Measurements from ENCODE around the gene PRR5. TPM values are rescaled to one million over a fixed set of nuclear protein-coding genes. Genes with fewer than 3 reads are reported as not detected.

Gene PRR5
- total and polyA plus RNA-seq, 2 donors (not counting 1 experiment from before 2014, with no cell fraction given): 2.4 to 8.6 TPM

- TF ChIP-seq EZH2 (IDR thresholded peaks at IDR 0.05; ENCODE audit: low read length, missing control alignments): no peak
- no peak for TF ChIP-seq CTCF (conservative IDR thresholded peaks at IDR 0.05 in 1 of 2, IDR thresholded peaks at IDR 0.05 in 1 of 2; ENCODE audit: low read depth in 1 of 2, low read length in 2 of 2)
- Histone ChIP-seq H3K9me3 (ENCODE audit: control insufficient read depth, insufficient read depth, low read depth, low read length) (no peaks in the 10 kb centered on the region), H3K79me2 (ENCODE audit: control insufficient read depth, insufficient read depth, low read length) (no peaks in the 10 kb centered on the region), H4K20me1 (ENCODE audit: control insufficient read depth, extremely low read depth, insufficient read depth, low read length) (no peaks in the 10 kb centered on the region), H3K4me2 (ENCODE audit: extremely low read depth, insufficient read depth, low read length) (no peak overlapping the region), H3K27me3 (ENCODE audit: control insufficient read depth, insufficient read depth, low read length) (no peaks in the 10 kb centered on the region), H3K36me3 (ENCODE audit: control insufficient read depth, insufficient read depth, low read length) (no peaks in the 10 kb centered on the region), H3K27ac (ENCODE audit: insufficient read depth, low read length) (no peak overlapping the region), H2AFZ (ENCODE audit: low read length) (no peak overlapping the region), H3K4me1 (ENCODE audit: control insufficient read depth, extremely low read depth, insufficient read depth, low read length) (no peaks in the 10 kb centered on the region), H3K9ac (ENCODE audit: insufficient read depth, low read length) (no peak overlapping the region), H3K4me3 (replicated peaks in 1 of 4; ENCODE audit: control extremely low read depth in 1 of 4, insufficient read depth in 1 of 4, low read depth in 3 of 4, low read length in 4 of 4) (no peak overlapping the region)
- no peak for DNase-seq (ENCODE audit: low read depth in 2 of 2)
These were observed 9.9 kb downstream of the PRR5 start for GRCh38 chr22:44711690-44712555.

DNA sequence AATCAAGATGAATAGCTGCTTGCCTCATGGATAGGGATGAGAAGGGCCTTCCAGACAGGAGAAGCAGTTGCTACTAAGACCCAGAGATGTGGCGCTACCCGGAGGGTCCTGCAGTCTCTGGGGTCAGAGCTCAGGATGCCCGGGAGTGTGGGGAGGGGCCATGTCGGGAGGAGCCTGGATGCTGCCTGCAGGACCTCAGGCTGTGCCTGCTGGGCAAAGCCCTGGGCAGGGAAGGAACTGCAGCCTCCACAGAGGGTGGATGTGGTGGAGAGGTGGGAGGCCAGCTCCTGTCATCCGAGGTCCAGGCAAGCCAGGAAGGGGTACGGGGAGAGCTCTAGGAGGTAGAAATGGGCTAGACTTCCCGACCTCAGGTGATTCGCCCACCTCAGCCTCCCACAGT lies 11.0 kb downstream of the PRR5 start:
- H3K36me3 ChIP-seq (ENCODE audit: control insufficient read depth, insufficient read depth, low read length): no peaks in the 10 kb centered on the region
- TF ChIP-seq CTCF (conservative IDR thresholded peaks at IDR 0.05 in 1 of 2, IDR thresholded peaks at IDR 0.05 in 1 of 2; ENCODE audit: low read depth in 1 of 2, low read length in 2 of 2): no peak
- no peak for TF ChIP-seq EZH2 (IDR thresholded peaks at IDR 0.05; ENCODE audit: low read length, missing control alignments)
- no peak overlapping the region for H3K27ac ChIP-seq (ENCODE audit: insufficient read depth, low read length)
- no peak overlapping the region for H3K4me2 ChIP-seq (ENCODE audit: extremely low read depth, insufficient read depth, low read length)
- H3K4me1 ChIP-seq (ENCODE audit: control insufficient read depth, extremely low read depth, insufficient read depth, low read length): no peaks in the 10 kb centered on the region
- no peaks in the 10 kb centered on the region for H3K79me2 ChIP-seq (ENCODE audit: control insufficient read depth, insufficient read depth, low read length)
- no peaks in the 10 kb centered on the region for H4K20me1 ChIP-seq (ENCODE audit: control insufficient read depth, extremely low read depth, insufficient read depth, low read length)
- DNase-seq (ENCODE audit: low read depth in 2 of 2): no peak
- no peak overlapping the region for H3K4me3 ChIP-seq (replicated peaks in 1 of 4; ENCODE audit: control extremely low read depth in 1 of 4, insufficient read depth in 1 of 4, low read depth in 3 of 4, low read length in 4 of 4)
- no peak overlapping the region for H3K9ac ChIP-seq (ENCODE audit: insufficient read depth, low read length)
- H3K27me3 ChIP-seq (ENCODE audit: control insufficient read depth, insufficient read depth, low read length): no peaks in the 10 kb centered on the region
- H3K9me3 ChIP-seq (ENCODE audit: control insufficient read depth, insufficient read depth, low read depth, low read length): no peaks in the 10 kb centered on the region
- H2AFZ ChIP-seq (ENCODE audit: low read length): no peak overlapping the region

GRCh38 chr22:44714703-44715350 lies 12.8 kb downstream of the PRR5 start:
- no peak for DNase-seq (ENCODE audit: low read depth in 2 of 2)

More at GRCh38 chr22:44714703-44715350, 12.8 kb downstream of the PRR5 start:
- no peak overlapping the region for H3K4me2 ChIP-seq (ENCODE audit: extremely low read depth, insufficient read depth, low read length)
- no peaks in the 10 kb centered on the region for H3K27me3 ChIP-seq (ENCODE audit: control insufficient read depth, insufficient read depth, low read length)
- no peak overlapping the region for H3K9ac ChIP-seq (ENCODE audit: insufficient read depth, low read length)
- no peaks in the 10 kb centered on the region for H4K20me1 ChIP-seq (ENCODE audit: control insufficient read depth, extremely low read depth, insufficient read depth, low read length)
- no peaks in the 10 kb centered on the region for H3K9me3 ChIP-seq (ENCODE audit: control insufficient read depth, insufficient read depth, low read depth, low read length)
- H3K79me2 ChIP-seq (ENCODE audit: control insufficient read depth, insufficient read depth, low read length): no peaks in the 10 kb centered on the region
- no peaks in the 10 kb centered on the region for H3K4me1 ChIP-seq (ENCODE audit: control insufficient read depth, extremely low read depth, insufficient read depth, low read length)
- H2AFZ ChIP-seq (ENCODE audit: low read length): no peak overlapping the region
- TF ChIP-seq EZH2 (IDR thresholded peaks at IDR 0.05; ENCODE audit: low read length, missing control alignments): no peak
- TF ChIP-seq CTCF (conservative IDR thresholded peaks at IDR 0.05 in 1 of 2, IDR thresholded peaks at IDR 0.05 in 1 of 2; ENCODE audit: low read depth in 1 of 2, low read length in 2 of 2): no peak
- H3K36me3 ChIP-seq (ENCODE audit: control insufficient read depth, insufficient read depth, low read length): no peaks in the 10 kb centered on the region
- no peak overlapping the region for H3K4me3 ChIP-seq (replicated peaks in 1 of 4; ENCODE audit: control extremely low read depth in 1 of 4, insufficient read depth in 1 of 4, low read depth in 3 of 4, low read length in 4 of 4)
- no peak overlapping the region for H3K27ac ChIP-seq (ENCODE audit: insufficient read depth, low read length)
